HG02973 (cell line): Measurements from ENCODE around the gene PDE4B.
A peak's percentile ranks its signal among the peaks of the same experiment; 100 is the strongest.
"Not testable (repeated sequence)": the region's sequence is repeated elsewhere in the genome, so short reads cannot be mapped to it uniquely, and the experiment has no call there.

ENCODE experiments used
- ATAC-seq: cut with Tn5 transposase; IDR thresholded peaks from one replicate; pipeline ENCODE4 v1.9.1; 2021; ENCODE audit warnings: moderate library complexity; ENCODE audit not compliant: unreplicated experiment

Gene PDE4B

GRCh38 chr1:66401244-66401643 is 608.5 kb downstream of the PDE4B start:
- no peak for ATAC-seq

GRCh38 chr1:66402194-66402593 is 609.5 kb downstream of the PDE4B start:
- ATAC-seq = peak; percentile 78

DNA sequence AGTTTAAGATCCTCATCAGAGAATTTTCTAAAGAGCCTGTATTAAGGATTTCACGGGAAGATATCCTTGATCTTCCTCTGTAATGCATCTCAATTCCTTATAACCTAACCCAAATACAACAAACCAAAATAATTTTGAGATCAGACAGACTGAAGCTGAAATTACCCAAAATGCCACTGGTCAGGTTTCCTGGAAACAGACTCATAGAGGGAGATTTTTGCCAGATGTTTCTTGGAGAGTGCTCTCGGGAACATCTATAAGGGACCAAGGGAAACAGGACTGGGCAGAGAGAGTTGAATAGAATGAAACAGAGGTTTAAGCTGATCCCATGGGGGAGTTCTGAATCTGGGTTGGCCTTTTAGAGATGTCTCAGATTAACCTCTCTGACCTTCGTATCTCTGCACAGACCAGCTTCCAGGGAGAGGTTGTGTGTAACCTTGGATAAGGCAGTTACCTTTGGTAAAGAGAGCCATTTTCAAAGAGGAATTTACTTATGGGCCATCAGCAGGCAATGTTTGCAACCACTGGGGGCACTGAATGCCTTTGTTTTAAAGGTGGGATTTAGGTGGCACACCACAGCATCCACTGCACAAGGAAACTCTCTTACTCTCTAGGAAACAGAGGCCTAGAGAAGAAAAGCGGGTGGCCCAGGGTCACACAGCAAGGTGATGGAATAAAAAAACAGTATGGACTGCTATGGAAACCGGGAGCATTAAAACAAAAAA is 610.5 kb downstream of the PDE4B start:
- no peak for ATAC-seq

- no peak for ATAC-seq
Observed at GRCh38 chr1:66405061-66405460, 612.4 kb downstream of the PDE4B start.

DNA sequence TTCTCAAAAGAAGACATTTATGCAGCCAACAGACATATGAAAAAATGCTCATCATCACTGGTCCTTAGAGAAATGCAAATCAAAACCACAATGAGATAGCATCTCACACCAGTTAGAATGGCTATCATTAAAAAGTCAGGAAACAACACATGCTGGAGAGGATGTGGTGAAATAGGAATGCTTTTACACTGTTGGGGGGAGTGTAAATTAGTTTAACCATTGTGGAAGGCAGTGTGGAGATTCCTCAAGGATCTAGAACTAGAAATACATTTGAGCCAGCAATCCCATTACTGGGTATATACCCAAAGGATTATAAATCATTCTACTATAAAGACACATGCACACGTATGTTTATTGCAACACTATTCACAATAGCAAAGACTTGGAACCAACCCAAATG is 618.8 kb downstream of the PDE4B start:
- ATAC-seq = not testable (repeated sequence)

DNA sequence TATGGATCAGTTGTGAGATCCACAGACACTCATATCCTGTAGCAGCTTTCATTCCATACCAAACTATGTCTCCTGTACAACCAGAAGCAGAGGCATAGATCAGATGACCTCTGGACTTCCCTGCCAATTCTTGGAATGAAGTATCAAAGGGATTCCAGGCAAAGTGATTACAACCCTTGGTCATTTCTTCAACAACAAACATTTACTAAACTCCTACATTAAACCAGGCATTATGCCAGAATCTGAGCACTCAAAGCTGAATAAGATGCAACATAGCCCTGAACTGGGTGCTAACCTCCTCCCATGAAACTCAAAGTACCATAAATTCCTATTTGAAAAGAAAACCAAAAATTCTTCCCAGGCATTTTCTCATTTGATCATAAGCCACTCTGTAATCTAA is 620.0 kb downstream of the PDE4B start:
- no peak for ATAC-seq

DNA sequence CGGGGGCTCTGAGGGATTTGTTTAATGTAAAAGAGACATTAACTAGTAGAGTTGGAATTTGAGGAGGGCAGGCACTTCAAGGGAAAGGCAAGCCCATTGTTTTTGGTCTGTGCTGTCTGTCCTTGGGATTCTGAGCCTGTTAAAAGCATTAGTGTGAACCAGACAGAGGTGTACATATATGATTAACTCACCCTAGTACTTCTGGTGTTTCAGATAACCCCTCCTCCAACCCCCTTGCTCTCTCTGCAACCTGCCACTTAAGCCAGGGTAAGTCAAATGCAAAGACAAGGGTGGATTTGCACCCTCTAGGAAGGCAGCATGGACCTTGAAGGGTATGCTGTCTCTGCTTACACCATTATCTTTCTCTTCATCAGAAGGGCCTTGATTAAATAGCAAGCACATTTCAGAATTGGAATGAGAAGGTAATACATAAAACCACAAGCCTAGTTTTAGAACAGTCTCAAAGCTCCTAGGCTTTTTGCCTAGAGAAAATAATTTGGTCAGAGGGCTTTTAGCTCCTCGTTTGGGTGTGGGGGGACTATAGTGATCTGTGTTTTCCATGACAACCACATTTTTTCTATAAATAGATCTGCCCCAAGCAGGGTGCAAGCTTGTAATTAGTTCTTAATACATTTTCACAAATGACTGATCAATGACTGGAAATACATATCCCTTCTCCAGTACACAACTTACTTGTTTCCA is 620.6 kb downstream of the PDE4B start:
- peak; percentile 59 for ATAC-seq

GRCh38 chr1:66413838-66414175 is 621.1 kb downstream of the PDE4B start:
- no peak for ATAC-seq

DNA sequence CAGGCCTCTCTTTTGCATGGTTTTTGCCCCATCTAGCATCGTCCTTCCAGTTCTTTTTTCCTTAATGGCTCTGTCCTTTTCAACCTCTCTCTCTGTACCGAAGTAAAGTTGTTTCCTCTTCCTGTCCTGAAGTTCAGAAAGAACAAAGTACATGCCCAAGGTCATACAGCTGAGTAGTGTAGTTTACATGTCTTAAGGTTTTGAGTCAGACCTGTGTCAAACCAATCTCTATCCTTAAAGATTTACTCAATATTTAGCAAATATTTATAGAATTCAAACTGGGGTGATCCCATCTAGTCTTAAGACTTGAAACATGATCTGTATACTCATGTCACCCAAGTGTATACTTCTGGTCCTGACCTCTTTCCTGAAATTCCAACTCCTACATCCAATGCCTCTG is 622.6 kb downstream of the PDE4B start:
- ATAC-seq = no peak

- ATAC-seq = no peak
Observed at GRCh38 chr1:66415866-66416265, 623.2 kb downstream of the PDE4B start.

DNA sequence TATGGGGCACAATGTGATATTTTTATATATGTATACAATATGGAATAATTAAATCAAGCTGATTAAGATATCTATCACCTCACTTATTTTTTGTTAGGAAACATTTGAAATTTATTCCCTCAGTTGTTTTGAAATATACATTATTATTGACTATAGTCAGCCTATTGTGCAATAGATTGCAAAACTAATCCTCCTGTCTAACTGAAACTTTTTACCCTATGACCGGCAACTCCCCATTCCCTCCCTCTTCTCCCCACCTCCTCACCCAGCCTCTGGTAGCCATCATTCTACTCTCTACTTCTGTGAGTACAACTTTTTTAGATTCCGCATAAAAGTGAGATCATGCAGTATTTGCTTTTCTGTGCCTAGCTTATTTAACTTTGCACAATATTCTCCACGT is 623.6 kb downstream of the PDE4B start:
- ATAC-seq = no peak

- ATAC-seq = no peak
Observed at GRCh38 chr1:66418021-66418420, 625.3 kb downstream of the PDE4B start.

- not testable (repeated sequence) for ATAC-seq
Observed at GRCh38 chr1:66420171-66420570, 627.5 kb downstream of the PDE4B start.

- not testable (repeated sequence) for ATAC-seq
Observed at GRCh38 chr1:66420906-66421305, 628.2 kb downstream of the PDE4B start.

- no peak for ATAC-seq
Observed at GRCh38 chr1:66422804-66423203, 630.1 kb downstream of the PDE4B start.
